ENCODE data around the gene SLC47A1.
"Not testable (repeated sequence)": the region's sequence is repeated elsewhere in the genome, so short reads cannot be mapped to it uniquely, and the experiment has no call there.

The SLC47A1 gene

DNA sequence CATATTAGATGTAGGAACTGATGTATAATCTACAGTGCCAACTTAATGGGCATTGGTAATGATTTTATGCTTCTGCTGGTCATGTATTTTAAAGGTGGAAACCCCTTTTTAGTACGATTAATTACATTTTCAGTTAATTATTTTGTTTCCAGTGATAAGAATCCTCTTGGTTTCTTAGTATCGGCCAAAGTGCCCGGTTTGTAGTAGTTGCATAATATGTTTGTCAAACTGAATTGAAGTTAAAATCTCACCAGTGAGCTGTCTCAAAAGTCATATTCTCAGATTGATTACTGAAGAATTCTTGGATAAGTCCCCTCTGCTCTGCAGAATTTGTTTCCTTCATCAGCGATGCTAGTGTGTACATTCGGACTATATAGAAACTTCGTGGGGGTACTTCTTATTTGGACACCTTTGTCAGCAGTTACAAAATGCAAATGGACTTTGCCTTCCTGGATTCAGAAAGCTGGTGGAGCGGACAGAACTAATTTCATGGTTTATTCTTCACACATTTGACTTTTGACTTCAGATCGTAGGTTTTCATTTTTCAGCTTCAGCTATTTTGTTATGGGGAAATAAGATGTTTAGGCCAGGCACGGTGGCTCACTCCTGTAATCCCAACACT lies 28.2 kb downstream of the SLC47A1 start:
- no peak for DNase-seq

DNA sequence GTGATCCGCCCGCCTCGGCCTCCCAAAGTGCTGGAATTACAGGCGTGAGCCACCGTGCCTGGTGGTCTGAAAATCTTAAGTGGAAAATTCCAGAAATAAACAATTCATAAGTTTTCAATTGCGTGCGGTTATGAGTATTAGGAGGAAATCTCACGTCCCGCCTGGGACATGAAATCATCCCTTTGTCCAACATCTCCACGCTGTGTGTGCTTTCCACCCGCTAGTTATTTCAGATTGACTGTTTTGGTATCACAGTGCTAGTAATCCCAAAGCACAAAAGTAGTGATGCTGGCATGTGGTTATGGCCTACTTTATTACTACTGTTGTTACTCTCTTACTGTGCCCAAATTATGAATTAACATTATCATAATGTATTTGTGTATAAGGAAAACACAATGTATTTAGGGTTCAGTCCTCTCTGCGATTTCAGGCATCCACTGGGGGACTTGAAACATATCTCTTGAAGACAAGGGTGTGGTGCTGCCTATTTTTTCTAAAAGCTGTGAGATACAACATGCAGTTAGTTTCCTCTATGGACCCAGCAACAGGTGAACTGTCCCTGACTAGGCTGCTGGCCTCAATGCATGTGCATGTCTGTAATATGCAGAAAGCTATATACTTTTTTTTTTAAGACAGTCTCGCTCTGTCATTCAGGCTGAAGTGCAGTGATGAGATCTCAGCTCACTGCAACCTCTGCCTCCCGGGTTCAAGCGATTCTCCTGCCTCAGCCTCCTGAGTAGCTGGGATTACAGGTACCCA lies 32.3 kb downstream of the SLC47A1 start:
- DNase-seq = no peak

DNA sequence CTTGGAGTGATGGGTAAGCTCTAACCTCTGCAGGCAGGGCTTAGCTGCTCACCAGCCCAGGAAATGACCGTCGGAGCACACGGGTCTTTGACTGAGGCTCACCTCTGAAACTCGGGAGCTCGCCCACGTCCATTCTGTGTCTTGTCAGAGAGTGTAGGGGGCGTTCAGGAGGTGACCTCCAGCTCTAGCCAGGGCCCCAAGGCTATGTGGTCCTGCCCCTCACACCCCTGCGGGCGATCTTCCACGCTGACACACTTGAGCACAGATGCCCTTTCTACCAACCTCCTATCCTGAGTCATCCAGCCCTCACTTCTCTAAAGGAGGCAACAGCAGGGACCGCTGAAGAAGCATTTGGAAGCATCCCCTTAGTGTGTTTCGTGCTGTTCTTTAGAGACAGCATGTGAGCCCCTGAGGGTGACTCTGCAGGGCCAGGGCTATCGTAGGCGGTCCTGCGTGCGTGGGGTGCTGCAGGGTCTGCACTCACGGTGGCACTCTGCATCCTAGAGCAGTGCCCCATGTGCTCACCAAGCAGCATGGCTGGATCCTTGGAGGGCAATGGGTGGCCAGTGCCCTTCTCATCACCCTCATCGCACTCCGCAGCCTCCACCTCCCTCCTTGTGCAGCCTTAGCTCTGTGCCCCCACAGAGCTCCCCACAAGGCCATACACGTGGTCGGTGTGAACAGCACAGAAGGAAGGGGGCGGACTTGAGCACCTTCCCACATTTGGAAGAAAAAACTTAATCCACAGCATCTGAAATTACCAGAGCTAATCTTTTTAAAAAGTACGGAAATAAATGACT lies 33.8 kb downstream of the SLC47A1 start:
- no peak for DNase-seq

DNA sequence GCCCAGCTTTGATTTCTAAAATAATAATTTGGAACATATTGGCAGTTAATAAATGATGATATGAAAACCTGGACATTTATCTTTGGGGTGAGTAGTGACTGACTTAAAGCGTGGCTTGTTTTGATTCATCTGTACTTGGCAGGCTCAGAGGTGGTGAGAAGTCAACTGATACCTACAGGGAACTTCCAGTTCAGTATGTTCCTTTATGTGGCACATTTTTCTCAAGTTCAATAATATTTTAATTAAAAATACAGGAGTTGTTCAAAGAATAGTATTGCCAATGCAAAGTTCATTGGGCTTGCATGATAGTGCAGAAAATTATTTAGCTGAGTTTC lies 34.3 kb downstream of the SLC47A1 start:
- no peak for DNase-seq

DNA sequence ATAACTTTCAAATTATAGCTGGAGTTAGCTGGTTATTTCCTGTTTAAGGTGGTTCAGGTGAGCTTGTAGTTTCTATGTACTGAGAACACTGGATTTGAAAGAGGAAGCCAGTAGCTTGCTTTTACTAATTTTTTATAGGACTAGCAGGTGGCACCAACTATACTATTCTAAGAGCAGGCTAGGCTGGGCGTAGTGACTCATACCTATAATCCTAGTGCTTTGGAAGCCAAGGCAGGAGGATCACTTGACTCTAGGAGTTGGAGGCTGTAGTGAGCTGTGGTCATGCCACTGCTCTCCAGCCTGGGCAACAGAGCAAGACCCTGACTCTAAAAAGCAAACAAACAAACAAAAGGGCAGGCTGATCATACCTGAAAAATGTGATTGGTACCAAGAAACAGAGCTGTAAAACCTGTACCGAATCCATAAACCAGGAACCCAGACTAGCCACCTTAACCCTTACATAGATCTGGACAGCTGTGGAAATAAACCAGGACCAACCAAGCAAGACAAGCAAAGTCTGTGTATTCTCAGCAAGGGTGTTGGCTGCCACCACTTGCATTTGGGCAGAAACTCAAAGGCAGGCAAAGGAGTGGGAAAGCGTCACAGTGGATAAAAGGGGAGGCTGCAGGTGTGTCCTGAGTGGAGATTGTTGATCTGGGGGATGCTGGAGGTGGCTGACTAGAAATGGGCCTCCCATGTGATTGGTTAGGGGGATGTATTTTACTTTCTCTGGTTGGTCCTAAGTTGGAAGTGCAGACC lies 36.3 kb downstream of the SLC47A1 start:
- no peak for DNase-seq

DNA sequence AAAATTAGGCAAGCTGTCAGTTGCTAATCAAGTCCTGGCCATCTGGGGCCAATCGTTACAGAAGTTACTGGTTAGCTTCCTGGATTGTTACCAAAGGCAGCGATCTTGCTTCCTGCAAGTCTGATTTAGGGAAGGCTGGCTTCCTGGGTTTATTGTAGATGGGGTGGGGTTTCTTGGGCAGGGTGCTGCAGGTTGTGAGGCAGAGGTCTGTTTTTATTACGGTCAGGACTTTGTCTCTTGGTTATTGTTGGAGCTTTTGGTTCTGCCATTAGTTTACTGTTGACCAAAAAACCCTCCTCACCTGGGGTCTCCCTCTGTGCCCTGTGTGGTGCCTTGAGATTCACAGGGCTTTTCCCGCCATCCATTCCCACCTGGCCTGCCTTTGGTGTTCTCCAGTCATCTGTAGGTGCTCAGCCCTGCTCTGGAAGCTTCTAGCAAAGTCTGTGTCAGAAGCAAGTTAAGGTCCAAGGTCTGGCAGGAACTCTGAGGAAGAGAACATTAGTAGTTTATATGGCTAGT lies 36.9 kb downstream of the SLC47A1 start:
- no peak for DNase-seq

DNA sequence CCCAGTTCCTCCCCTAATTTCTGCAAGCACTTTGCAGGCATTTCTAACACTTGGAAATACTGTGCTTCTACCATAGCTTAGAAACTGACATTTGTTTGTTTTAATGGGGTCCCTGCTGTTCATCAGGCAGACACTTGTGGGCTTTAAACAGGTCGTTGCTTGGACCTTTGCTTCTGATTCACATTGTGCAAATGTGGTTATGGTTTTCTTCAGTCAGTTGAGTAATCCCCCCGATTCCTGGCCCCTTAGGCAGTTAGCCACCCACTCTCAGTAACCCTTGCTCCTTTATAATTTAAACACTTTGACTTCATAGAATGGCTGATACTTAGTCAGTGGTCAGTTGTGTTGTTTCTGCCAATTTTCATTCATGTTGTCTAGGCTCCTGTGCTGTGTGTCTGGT lies 39.4 kb downstream of the SLC47A1 start:
- DNase-seq = no peak

DNA sequence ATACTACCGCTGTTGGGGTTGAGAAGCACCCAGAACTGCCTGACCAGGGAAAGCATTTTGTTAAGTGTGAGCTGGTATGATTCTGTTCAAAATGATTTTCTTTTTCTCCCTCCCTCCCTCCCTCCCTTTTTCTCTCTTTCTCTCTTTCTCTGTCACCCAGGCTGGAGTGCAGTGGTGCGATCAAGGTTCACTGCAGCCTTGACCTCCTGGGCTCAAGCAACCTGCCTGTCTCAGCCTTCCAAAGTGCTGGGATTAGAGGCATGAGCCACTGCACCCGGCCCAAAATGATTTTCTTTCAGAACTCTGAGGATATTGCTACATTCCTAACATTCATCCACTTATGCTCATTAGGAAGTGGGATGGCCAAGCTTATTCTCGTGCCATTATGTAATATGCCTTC lies 41.3 kb downstream of the SLC47A1 start:
- DNase-seq = no peak

DNA sequence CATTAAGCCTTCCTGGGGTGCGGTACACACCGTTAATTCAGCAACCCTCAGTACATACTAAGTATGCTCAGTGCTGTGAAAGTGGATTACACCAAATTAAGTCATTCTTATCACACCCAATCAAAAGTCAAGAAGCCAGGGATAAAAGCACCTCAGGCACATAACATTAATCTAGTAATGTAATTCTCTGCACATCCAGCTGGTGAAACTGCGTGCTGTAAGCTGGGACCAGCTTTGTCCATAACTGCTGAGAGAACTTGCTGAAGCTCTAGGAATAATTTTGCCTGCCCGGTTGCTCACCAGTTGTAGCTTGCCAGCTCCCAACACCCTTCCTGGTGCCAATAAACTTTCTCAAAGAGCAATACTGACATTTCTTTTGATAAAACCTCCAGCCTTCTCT lies 44.9 kb downstream of the SLC47A1 start:
- no peak for DNase-seq

DNA sequence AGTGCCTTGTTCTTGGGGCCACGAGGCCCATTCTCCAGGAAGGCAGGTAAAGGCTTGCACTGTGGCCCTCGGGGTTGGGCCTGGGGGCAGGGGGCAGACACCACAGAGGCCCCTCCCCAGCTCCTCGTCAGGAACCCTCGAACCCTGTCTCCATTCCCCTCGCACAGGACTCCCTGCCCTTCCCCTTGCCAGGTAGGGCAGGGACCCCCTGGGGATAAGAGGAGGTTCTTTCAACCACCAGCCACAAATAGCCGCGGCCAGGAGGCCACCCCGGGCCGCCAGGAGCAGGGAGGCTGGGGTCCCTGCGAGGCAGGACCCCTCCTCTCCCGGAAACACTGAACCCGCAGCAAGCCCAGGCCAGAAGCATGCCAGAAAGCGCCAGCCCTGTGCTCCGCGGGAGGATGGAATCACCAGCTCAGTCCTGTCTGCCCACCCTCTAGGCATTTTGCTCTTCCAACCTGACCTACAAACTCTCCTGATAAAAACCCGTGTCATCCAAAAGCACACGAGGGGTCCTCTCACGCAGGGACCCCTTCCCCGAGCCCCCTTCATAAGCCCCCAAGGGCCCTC lies 45.6 kb downstream of the SLC47A1 start:
- DNase-seq = no peak

DNA sequence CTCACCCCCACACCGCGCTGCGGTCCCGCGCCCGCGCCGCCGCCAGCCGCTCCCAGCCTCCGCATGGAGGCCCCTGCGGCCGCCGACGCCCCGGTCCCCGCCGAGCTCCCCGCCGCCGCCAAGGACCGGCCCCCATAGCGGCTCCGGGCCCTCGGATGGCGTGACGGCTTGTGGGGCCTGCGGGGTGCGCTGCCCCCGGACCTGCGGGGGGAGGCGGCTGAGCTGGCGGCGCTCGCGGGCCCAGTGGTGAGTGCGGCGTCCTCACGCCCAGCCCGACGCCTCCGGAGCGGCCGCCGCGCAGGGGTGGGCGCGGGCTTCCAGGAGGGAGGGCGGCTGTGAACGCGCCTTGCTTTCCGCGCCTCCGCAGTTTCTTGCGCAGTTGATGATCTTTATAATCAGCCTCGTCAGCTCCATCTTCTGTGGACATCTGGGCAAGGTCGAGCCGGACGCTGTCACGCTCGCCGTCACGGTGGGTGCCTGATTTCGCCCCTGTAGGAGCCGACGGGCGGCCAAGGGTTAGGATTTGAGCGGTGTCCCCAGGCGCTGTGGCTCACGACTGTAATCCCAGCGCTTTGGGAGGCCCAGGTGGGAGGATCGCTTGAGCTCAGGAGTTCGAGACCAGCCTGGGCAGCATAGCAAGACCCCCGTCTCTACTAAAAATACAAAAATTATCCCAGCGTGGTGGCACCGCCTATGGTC lies 46.4 kb downstream of the SLC47A1 start:
- DNase-seq = no peak

DNA sequence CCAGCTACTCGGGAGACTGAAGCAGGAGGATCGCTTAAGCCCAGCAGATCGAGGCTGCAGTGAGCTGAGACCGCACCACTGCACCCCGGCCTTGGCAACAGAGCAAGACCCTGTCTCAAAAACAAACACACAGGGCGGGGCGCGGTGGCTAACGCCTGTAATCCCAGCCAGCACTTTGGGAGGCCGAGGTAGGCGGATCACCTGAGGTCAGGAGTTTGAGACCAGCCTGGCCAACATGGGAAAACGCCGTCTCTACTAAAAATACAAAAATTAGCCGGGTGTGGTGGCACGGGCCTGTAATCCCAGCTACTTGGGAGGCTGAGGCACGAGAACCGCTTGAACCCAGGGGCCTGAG lies 46.9 kb downstream of the SLC47A1 start:
- not testable (repeated sequence) for DNase-seq

DNA sequence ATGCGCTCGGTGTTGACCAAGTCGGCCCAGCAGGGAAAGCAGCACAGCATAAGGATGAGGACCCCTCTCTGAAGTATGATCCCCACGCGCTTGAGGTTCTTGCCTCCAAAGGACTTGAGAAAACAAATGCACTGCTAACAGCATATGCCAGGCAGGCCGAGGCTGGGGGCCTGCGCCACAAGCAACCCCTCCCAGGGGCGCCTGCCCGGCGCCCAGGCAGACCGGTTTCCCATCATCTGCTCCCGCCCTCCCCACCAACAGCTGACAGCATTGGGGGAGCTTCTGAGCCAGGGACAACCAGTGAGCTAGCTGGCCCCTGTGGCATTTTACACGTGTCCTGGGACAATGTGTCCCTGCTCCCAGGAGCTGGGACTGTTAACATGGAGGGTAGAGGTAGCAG lies 48.5 kb downstream of the SLC47A1 start:
- DNase-seq = not testable (repeated sequence)

DNA sequence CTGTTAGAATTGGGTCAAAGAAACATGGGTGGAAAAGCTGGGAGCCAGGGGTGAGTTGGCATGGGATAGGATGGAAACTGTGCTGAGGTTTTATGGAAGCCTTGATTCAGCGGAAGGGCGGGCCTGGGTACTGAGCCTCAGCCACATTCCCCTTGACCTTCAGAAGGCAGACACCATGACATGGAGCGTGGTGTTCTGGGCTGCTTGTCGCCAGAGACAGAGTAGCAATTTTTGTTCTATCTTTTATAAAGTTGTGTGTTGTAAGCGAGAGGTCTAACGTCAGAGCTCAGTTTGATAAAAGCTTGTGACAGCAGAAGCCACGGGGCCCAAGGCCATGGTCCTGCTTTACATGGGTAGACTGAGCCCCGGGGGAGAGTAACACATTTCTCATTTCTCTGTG lies 50.2 kb downstream of the SLC47A1 start:
- no peak for DNase-seq

DNA sequence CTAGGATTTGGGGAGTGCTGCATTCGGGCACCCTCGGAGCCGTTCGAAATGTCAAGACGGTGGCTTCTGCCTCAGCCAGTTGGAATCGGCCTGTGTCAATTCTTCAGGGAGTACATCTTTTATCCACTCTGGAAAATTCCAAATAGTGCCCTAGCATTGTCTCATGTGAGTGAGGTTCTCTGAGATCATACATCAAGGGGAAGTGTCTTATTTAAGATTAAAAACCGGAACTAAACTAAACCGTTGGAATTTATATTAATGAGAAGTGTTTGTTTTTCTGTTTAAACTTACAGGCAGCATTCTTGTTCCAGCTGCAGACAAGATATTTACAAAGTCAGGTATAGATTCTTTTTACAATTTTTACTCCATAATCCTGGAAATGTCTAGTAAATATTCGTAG lies 56.8 kb downstream of the SLC47A1 start:
- no peak for DNase-seq

DNA sequence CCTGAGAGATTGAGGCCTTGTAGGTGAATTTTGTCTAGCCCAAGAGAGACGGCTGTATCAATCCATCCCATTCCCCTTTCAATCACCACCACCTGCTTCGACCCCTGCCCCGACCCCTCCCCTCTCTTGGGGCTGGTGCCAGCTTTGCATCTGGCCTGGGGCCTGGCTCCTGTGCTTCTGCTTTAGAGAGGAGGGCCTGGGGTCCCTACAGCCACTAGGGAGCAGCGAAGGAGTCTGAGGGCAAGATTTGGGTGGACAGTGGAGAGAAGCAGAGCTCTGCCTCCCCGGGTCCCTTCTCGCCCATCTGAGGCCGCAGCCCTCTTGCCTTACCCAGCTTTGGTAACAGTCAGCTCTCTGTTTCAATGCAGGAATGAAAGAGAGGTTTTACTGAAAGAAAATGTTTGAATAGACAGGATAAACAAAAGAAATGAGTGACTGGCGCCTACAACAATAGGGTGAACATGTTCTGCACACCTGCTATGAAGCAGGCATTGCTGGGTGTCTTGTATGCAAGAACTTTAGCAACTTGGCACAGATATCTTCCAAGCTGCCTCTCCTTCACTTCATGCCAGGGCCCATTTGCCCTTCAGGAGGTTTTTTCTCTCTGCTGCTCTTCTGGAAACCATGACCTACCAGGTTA lies 57.4 kb downstream of the SLC47A1 start:
- no peak for DNase-seq

DNA sequence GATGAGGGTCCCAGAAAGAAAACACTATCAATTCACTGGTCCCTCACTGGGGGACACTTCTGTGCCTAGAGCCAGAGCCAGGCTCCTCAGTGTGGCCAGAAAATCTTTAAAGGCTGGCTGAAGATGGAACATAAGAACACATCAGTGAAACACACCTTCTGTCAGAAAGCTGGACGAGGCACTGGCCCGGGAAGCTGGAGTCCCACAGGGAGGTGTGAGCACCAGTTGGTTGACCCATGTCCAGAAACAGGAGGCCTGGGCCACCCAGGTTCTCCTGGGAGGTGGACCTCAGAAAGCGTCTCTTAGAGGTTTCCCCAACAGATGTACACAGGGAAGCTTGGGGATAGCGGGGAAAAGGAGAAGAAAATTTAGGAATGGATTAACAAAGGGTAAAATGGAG lies 58.7 kb downstream of the SLC47A1 start:
- DNase-seq = no peak

DNA sequence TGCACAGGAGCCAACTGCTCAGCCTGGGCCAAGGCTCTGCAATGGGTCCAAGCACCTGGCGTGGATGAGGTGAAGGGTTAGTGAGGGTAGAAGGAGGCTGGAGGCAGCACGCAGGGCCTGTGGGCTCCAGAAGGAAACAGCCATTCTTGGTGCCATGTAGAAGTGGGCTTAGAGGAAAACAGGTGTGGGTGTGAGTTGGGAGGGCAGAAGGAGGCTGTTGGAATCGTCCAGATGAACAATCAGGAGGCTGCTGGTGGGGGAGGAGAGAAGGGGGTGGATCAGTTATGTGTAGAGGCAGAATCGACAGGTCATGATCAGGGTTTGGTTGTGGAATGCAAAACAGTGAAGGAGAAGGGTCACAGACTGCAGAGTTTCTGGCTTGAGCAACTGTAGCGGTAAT lies 63.2 kb downstream of the SLC47A1 start:
- DNase-seq = no peak

DNA sequence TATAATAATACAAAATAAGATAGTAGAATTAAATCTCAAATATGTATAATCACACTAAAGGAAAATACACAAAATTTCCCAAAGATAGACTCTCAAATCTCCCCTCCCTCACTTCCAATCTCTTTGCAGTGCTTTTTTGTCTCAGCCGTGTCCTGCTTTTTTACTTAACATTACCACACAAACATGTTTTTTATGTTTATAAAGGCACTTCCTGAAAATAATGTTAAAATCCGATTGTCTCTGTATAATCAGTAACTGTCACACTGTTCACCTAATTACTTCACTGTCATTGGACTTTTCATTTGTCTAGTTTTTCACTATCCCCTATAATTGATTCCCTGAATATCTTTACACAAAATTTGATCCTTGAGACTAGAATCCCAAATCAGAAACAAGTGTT lies 76.7 kb downstream of the SLC47A1 start:
- no peak for DNase-seq

DNA sequence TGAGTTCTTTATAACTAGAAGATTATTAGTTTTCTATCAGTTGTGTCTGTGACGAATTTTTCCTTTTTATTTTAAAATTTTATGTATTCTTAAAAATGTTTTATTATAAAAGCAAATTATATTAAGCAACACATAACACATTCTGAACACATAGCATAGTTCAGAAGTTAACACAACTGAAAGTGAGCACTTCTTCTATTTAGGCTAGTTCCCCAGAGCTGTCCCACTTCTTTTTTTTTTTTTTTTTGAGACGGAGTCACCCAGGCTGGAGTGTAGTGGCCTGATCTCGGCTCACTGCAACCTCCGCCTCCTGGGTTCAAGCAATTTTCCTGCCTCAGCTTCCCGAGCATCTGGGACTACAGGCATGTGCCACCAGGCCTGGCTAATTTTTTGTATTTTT lies 77.2 kb downstream of the SLC47A1 start:
- no peak for DNase-seq

DNA sequence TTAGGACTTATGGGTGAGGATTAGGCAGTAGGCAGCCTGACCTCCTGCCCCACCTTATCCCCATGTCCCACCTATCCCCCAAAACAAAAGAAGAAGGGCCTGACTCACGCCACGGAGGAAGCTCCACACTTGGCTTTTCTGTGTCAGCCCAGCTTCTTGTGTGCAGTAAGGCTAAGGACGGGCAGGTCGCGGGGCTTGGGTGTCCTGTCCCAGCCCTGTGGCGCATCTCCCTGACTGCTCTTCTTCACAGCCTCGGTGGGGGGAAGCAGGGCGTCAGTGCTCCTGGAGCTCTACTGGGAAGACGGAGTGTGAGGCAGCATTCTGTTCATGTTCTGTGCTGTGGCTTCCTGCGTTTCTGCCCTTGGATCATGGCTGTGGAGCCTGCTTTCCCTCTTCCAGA lies 80.3 kb downstream of the SLC47A1 start:
- DNase-seq = no peak

DNA sequence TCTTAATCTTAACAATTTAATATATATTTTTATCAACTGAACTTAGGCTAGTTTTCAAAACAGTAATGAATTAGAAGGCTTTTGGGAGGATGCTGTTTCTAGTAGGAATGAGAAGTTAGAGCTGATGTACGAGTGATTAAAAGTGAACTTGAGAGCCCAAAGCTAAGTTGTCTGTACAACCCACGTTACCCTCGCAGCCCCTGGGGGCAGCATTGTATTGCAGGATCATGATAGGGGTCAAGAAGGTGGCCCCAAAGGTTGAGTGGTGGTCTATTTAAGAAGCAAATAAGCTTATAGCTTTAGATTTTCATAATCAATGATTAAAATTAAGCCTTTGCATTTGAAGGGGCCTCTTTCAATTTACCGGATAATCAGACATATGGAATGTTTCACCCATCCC lies 81.2 kb downstream of the SLC47A1 start:
- DNase-seq = no peak

All from NCI-H226 (cell line).